Measurements from ENCODE around the gene EIF2D.

DNA sequence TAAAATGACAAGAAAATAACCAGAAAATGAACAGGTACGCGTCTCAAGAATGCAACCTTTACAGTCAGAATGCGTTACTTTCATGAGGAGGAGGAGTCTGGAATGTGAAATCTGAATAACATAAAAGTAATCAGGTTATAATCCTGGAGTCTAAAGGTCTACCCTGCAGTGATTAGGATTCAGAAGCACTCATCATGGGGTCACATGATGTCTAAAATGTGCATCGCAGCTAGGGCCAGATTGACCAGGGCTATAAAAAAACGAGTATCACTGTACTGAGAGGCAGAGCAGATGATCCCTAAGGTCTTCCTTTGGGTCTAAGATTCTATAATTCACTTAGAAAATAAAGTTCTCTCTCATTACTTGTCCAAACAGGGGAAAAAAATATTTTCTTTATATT, 7.4 kb downstream of the EIF2D start:
- TF ChIP-seq ZBTB7A (IDR thresholded peaks at IDR 0.05; ENCODE audit: low read depth), result no peak
- TF ChIP-seq, protein P1, sequence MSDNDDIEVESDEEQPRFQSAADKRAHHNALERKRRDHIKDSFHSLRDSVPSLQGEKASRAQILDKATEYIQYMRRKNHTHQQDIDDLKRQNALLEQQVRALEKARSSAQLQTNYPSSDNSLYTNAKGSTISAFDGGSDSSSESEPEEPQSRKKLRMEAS (IDR thresholded peaks at IDR 0.05), result no peak
- no peak for TF ChIP-seq EGR1 (IDR thresholded peaks at IDR 0.05)
- no peak for TF ChIP-seq CEBPB (IDR thresholded peaks at IDR 0.05)
- no peak for TF ChIP-seq YY1 (IDR thresholded peaks at IDR 0.05; ENCODE audit: low read depth)
- TF ChIP-seq EP300 (IDR thresholded peaks at IDR 0.05; ENCODE audit: borderline replicate concordance), result no peak
- TF ChIP-seq, protein P2, sequence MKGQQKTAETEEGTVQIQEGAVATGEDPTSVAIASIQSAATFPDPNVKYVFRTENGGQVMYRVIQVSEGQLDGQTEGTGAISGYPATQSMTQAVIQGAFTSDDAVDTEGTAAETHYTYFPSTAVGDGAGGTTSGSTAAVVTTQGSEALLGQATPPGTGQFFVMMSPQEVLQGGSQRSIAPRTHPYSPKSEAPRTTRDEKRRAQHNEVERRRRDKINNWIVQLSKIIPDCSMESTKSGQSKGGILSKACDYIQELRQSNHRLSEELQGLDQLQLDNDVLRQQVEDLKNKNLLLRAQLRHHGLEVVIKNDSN (IDR thresholded peaks at IDR 0.05), result no peak
